HL-60 (cell line): ENCODE measurements around the gene ARHGAP24.

Experiments
- DNase-seq, 2 experiments: peaks; one replicate each; pipeline ENCODE4 v3.0.0-alpha.2; 2010 to 2020; ENCODE audit warnings: low read depth in 1 of 2, low spot score in 1 of 2
- H3K27ac ChIP-seq: fragments of 250-450 bp; sonication (Bioruptor Pico); replicated peaks from 2 replicates; pipeline ENCODE4 v1.5.1; 2020; ENCODE audit warnings: mild to moderate bottlenecking, moderate library complexity
- H3K27me3 ChIP-seq: fragments of 250-450 bp; sonication (Bioruptor Pico); 2 replicates; pipeline ENCODE4 v1.5.1; 2021; ENCODE audit warnings: mild to moderate bottlenecking, moderate library complexity; ENCODE audit not compliant: insufficient read depth, poor library complexity, severe bottlenecking
- H3K4me3 ChIP-seq: replicated peaks from 2 replicates; pipeline ENCODE4 v1.5.1; 2011; ENCODE audit warnings: mild to moderate bottlenecking, control low read depth, low read length; ENCODE audit not compliant: insufficient read depth
- CTCF ChIP-seq: IDR thresholded peaks from one replicate; pipeline ENCODE4 v1.5.1; 2011; ENCODE audit warnings: low read length, control low read depth, inconsistent platforms; ENCODE audit not compliant: insufficient read depth
- GABPA ChIP-seq: IDR thresholded peaks from 2 replicates; pipeline ENCODE4 v1.6.1; 2012; ENCODE audit warnings: low read depth
- POLR2AphosphoS5 ChIP-seq: IDR thresholded peaks from 2 replicates; pipeline ENCODE4 v1.6.1; 2012; ENCODE audit warnings: low read depth
- REST ChIP-seq: IDR thresholded peaks from 2 replicates; pipeline ENCODE4 v1.6.1; 2012; ENCODE audit warnings: low read depth; ENCODE audit not compliant: insufficient replicate concordance
- SPI1 ChIP-seq: IDR thresholded peaks from 2 replicates; pipeline ENCODE4 v1.6.1; 2012; ENCODE audit warnings: low read depth, mild to moderate bottlenecking, borderline replicate concordance

ARHGAP24 gene

GRCh38 chr4:85543832-85544231 lies 68.9 kb downstream of the ARHGAP24 start:
- no peak for DNase-seq

GRCh38 chr4:85544751-85545150 lies 69.8 kb downstream of the ARHGAP24 start:
- no peak for TF ChIP-seq GABPA
- TF ChIP-seq SPI1: no peak
- no peak for TF ChIP-seq POLR2AphosphoS5
- no peak for TF ChIP-seq REST
- no peak for TF ChIP-seq CTCF
- no peak for DNase-seq
- Histone ChIP-seq H3K27me3 (no peaks in the 10 kb centered on the region), H3K4me3 (no peak overlapping the region), H3K27ac (no peak overlapping the region)

More at GRCh38 chr4:85543832-85544231, 68.9 kb downstream of the ARHGAP24 start:
- H3K4me3 ChIP-seq: no peak overlapping the region
- no peak overlapping the region for H3K27ac ChIP-seq
- H3K27me3 ChIP-seq: no peaks in the 10 kb centered on the region
- no peak for TF ChIP-seq GABPA
- no peak for TF ChIP-seq REST
- TF ChIP-seq POLR2AphosphoS5: no peak
- TF ChIP-seq SPI1: no peak
- TF ChIP-seq CTCF: no peak

DNA sequence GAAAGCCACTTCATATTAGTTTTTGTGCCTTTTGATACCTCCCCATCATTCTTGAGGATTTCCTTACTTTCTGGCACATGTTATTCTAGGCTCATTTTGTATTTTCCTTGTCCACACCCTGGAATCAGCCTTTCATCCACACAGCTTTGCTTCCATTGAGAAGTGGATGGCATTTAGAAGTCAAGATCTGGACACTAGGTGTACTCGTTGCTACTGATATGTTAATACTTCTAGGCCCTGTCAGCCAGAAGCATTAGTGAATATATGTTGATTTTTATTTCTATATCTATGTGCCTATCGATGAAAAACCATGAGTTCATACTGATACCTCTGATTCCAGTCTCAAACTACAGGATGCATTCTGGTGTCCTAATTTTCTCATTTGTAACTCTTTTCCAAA lies 73.2 kb downstream of the ARHGAP24 start:
- no peaks in the 10 kb centered on the region for H3K27me3 ChIP-seq
- no peak overlapping the region for H3K4me3 ChIP-seq
- TF ChIP-seq CTCF (no peak), GABPA (no peak), POLR2AphosphoS5 (no peak), REST (no peak), SPI1 (no peak)
- DNase-seq: no peak
- H3K27ac ChIP-seq: no peak overlapping the region
